Frontal cortex (tissue), 4 donors: ENCODE data around the gene PARD3. TPM values are rescaled to one million over a fixed set of nuclear protein-coding genes. Genes with fewer than 3 reads are reported as not detected.
"Not testable (repeated sequence)": the region's sequence is repeated elsewhere in the genome, so short reads cannot be mapped to it uniquely, and the experiment has no call there.

Experiments used
- DNase-seq, 2 donors: peaks; one replicate each; pipeline ENCODE4 v3.0.0; 2012; ENCODE audit warnings: low spot score in 2 of 2
- FAIRE-seq: peaks from 2 replicates; lab custom pipeline; 2012; peaks lifted over from hg19 to GRCh38; lab: Jason Lieb, UNC
- total RNA-seq: library from RNA; depleted of rRNA; stranded (reverse); fragments of >200 nt; gene quantifications from one replicate; pipeline ENCODE4 v1.2.3, GENCODE V29; 2014
- donor health status: control.
- donor health status: control.
- donor health status: control.

The PARD3 gene
- 27.7 TPM for total RNA-seq

- DNase-seq, result peak; percentile 80
- no peak for FAIRE-seq
These were observed at the start of gene PARD3 for GRCh38 chr10:34815185-34816084. TSS of gene PARD3 (minus strand) at chr10:34815296. CDS start at chr10:34814995, 301 bp downstream.

DNA sequence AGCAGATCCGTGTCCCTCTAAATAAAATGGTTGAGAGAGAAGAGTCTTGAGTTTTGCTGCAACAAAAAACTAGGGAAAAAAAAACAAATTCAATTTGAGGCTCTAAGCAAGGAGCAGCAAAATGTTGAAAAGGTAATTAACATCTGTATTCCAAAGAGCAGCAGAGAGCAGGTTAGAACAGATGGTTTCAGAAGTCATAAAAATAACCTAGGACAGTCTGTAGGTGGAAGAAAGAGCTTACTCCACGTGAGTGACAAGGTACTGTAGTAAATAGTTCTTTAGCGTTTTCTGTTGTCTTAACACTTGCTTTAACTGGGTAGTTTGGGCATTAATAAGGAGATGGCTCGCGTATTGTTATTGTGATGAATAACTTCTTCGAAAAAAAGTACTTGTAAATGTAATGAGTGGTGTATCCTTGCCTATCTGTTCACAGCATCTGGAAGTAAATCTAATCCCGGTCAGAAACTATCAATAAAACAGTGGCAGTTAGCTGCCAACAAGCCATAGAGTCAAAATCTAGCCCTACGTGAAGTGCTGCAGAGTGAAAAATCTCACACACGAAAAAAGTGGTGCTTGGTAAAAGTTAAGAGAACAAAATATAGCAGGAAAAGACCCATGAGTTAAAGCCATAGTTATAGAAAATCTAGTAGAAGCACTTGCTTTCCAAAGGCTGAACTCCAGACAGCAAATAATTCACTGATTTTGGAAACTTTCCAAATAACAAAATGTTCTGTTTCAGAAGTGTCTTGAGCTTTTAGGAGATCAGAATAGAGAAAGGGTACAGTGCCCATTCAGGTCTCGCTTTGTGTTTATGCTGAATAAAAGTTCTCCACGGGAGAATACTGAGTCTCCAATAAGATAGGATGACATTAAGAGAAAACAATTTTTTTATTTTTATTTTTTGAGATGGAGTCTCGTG, 49.3 kb upstream of the PARD3 start:
- DNase-seq (no peak), FAIRE-seq (no peak)

- DNase-seq, result no peak
- FAIRE-seq, result no peak
These were observed 47.8 kb upstream of the PARD3 start for GRCh38 chr10:34862892-34863291.

- FAIRE-seq (no peak), DNase-seq (no peak)
These were observed 46.4 kb upstream of the PARD3 start for GRCh38 chr10:34861293-34862021.

DNA sequence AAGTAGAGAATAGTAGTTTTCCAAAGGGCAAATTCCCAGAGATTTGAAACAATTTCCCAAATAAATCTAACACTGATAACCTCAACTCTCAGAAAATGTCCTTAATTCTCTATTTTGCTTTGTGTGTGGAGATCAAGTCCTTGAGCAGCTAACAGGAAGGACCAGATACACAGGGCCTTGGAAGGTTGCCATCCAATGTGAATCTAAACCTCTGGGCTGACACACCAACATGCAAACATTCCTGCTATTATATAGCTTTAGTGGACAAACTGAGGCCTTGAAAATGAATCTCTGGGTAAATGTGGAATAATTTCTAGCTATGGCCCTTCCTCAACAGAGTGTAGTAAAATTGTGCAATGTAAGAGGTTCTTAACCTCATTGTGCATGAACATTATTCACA, 44.1 kb upstream of the PARD3 start:
- no peak for FAIRE-seq
- no peak for DNase-seq

GRCh38 chr10:34858003-34858402, 42.9 kb upstream of the PARD3 start:
- FAIRE-seq, result no peak
- no peak for DNase-seq

- peak; percentile 9 to 35 for DNase-seq
These were observed 39.1 kb upstream of the PARD3 start for GRCh38 chr10:34854147-34854601.

GRCh38 chr10:34853357-34853756, 38.3 kb upstream of the PARD3 start:
- DNase-seq (no peak), FAIRE-seq (no peak)

More at GRCh38 chr10:34854147-34854601, 39.1 kb upstream of the PARD3 start:
- FAIRE-seq, result no peak

GRCh38 chr10:34850558-34850957, 35.5 kb upstream of the PARD3 start:
- FAIRE-seq (no peak), DNase-seq (no peak)

DNA sequence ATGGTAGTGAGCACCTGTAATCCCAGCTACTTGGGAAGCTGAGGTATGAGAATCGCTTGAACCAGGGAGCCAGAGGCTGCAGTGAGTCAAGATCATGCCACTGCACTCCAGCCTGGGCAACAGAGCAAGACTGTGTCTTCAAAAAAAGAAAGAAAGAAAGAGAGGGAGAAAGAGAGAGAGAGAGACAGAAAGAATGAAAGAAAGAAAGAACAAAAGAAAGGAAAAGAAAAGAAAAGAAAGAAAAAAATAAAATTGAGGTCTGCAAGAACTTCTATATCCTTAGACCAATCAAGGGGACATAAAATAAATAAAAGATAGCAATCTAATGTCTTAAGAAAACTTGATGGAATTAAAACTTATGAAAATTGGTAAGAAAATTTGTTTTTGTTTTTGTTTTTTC, 34.9 kb upstream of the PARD3 start:
- no peak for FAIRE-seq
- DNase-seq, result no peak

- no peak for FAIRE-seq
- no peak for DNase-seq
These were observed 30.0 kb upstream of the PARD3 start for GRCh38 chr10:34845070-34845469.

GRCh38 chr10:34844448-34844847, 29.4 kb upstream of the PARD3 start:
- DNase-seq (no peak), FAIRE-seq (no peak)

GRCh38 chr10:34843470-34843869, 28.4 kb upstream of the PARD3 start:
- not testable (repeated sequence) for FAIRE-seq, DNase-seq

DNA sequence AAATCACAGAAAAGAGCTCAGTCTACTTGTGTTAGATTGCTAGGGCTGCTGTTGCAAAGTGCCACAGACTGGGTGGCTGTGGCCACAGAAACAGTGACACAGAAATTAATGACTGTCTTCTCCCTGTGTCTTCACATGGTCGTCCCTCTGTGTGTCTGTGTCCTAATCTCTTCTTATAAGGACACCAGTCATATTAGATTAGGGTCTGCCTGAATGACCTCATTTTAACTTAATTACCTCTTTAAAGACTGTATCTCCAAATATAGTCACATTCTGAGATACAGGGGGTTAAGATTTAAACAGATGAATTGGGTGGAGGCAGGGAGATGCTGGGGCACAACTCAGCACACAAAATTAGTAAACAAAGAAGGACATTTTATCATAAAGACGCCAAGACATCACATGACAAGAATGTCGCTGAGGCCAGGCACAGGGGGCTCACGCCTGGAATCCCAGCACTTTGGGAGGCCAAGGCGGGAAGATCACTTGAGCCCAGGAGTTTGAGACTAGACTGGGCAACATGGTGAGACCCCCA, 23.3 kb upstream of the PARD3 start:
- FAIRE-seq (no peak), DNase-seq (no peak)

DNA sequence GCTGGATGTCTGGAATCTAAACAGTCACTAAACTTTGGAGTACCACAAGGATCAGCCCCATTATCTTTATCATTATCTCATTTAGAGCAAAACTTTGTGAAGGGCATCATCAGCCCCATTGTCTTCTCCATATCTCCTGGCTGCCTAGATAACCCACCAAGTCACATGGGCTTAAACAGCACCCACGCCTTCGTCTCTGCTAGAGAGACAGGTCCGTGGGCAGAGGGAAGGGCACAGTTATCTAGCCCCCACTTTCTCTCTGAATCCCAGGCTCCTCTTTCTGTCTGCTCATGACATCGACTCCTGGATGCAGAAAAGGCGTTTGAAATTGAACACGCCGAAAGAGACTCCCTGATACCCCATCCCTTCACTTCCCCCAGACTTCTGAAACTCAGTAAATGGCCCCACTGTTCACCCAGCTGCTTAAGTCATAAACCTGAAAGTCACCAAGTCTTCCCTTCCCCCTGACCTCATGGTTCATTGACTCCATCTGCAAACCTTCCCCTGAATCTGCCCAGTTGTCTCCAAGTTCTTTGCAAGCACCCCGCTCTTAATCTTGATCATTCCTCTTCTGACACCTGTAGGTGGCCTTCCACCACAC, 20.9 kb upstream of the PARD3 start:
- DNase-seq (no peak), FAIRE-seq (no peak)

GRCh38 chr10:34834274-34834673, 19.2 kb upstream of the PARD3 start:
- DNase-seq, result no peak
- FAIRE-seq, result no peak

- no peak for FAIRE-seq
- DNase-seq, result no peak
These were observed 15.2 kb upstream of the PARD3 start for GRCh38 chr10:34830217-34830822.

DNA sequence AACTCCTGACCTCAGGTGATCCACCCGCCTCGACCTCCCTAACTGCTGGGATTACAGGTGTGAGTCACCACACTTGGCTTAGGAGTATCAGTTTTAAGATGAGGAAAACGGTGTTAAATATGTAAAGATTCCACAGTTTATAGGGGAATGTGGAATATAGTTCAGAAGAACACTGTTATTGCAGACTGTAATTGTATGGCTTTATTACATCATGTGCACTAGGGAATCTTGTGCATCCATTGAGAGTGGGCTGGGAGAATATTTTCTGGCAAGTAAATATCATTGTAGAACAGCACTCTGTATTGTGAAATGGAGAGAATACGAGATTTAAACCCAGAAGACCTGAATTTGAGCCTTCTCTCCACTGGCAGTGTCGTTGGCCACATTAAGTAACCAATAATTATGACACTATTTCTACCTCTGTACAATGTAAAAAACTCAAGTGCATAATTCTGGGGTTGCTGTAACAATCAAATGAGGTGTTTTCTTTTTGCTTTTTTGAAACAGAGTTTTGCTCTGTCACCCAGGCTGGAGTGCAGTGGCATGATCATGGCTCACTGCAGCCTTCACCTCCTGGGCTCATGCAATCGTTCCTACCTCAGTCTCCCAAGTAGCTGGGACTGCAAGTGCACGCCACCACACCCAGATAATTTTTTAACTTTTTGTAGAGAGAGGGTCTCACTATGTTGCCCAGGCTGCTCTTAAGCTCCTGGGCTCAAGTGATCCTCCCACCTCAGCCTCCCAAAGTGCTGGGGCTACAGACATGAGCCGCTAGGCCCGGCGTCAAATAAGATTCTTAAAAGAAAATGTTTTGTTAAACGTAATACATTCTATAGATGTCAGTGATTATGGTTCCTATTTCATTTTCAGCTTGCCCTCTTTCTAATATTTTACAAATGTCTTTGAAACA, 12.0 kb upstream of the PARD3 start:
- no peak for FAIRE-seq
- DNase-seq, result no peak
